ENCODE measurements around the gene SP8.

- TF ChIP-seq TCF4 (CRISPR knock-in tag; IDR thresholded peaks at IDR 0.05; ENCODE audit: borderline replicate concordance): no peak
- no peak for TF ChIP-seq POU6F1 (CRISPR knock-in tag; IDR thresholded peaks at IDR 0.05; ENCODE audit: borderline replicate concordance, low read depth)
- TF ChIP-seq CREB5 (CRISPR knock-in tag; IDR thresholded peaks at IDR 0.05; ENCODE audit: low read depth): no peak
- no peak for TF ChIP-seq RARB (CRISPR knock-in tag; IDR thresholded peaks at IDR 0.05)
Measured at GRCh38 chr7:20834656-20835055, 48.0 kb upstream of the SP8 start.
